ENCODE measurements around the gene ABI1. TPM values are rescaled to one million over a fixed set of nuclear protein-coding genes. Genes with fewer than 3 reads are reported as not detected.

Gene ABI1
- total RNA-seq, 1 donor from 2014 or later = 83.5 TPM

DNA sequence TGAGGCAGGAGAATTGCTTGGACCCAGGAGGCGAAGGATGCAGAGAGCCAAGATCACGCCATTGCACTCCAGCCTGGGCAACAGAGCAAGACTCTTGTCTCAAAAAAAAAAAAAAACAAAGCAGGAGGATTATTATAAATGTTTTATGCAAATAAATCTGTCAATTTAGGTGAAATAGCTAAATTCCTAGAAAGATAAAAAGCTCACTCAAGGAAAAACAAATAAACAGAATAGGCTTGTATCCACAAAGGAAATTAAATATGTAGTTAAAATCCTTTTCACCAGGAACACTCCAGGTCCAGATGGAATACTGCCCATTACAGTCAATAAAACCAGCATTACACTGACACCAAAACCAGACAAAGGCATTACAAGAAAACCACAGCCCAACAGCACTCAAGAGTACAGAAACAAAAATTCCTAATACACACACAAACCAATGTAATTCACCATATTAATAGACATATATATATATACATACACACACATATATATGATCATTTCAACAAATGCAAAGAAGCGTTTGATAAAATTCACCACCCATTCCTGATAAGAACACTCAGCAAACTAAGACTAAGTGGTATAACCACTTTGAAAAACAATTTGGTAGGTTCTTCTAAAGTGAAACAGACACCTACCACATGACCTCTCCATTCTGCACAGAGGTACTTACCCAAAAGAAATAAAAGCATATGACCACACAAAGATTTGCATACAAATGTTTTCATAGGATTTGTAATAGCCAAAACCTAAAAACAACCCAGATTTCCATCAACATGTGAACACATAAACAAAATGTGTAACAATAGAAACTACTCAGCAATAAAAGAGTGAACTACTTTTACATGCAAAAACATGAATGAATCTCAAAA lies 38.8 kb downstream of the ABI1 start:
- H3K27ac Mint-ChIP-seq = no peak overlapping the region
- intact Hi-C loops (cut with micrococcal nuclease) = loop anchor here (1.0 to 5.0 kb wide), 2 partner anchors 20 to 35 kb away; no protein-coding TSS in a partner anchor
- ChIA-PET POLR2A (no interaction called here), CTCF (no interaction called here)
- TF ChIP-seq, protein P1, sequence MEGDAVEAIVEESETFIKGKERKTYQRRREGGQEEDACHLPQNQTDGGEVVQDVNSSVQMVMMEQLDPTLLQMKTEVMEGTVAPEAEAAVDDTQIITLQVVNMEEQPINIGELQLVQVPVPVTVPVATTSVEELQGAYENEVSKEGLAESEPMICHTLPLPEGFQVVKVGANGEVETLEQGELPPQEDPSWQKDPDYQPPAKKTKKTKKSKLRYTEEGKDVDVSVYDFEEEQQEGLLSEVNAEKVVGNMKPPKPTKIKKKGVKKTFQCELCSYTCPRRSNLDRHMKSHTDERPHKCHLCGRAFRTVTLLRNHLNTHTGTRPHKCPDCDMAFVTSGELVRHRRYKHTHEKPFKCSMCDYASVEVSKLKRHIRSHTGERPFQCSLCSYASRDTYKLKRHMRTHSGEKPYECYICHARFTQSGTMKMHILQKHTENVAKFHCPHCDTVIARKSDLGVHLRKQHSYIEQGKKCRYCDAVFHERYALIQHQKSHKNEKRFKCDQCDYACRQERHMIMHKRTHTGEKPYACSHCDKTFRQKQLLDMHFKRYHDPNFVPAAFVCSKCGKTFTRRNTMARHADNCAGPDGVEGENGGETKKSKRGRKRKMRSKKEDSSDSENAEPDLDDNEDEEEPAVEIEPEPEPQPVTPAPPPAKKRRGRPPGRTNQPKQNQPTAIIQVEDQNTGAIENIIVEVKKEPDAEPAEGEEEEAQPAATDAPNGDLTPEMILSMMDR (IDR thresholded peaks at IDR 0.05) = no peak
- H3K4me3 Mint-ChIP-seq = no peak overlapping the region
- H3K9me3 Mint-ChIP-seq = no peaks in the 10 kb centered on the region
- H3K36me3 Mint-ChIP-seq (ENCODE audit: low read depth) = peaks cover 48% of the 10 kb centered on the region
- no peak for DNase-seq
- H3K27me3 Mint-ChIP-seq = no peaks in the 10 kb centered on the region
- ATAC-seq (ENCODE audit: low read depth) = no peak
- H3K4me1 Mint-ChIP-seq = peaks cover 64% of the 10 kb centered on the region

DNA sequence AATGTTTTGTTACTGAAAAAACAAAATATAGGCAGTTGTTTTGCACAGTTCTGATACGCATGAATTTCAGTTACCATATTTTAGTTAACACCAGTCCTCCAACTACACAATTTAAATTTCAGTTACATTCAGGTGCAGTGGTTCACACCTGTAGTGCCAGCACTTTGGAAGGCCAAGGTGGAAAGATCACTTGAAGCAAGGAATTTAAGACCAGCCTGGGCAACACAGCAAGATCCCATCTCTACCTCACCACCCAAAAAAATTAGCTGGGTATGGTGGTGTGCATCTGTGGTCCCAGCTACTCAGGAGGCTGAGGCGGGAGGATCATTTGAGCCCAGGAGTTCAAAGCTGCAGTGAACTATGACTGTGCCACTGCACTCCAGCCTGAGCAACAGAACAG lies 45.3 kb downstream of the ABI1 start:
- TF ChIP-seq, protein P1 (IDR thresholded peaks at IDR 0.05) = no peak
- ChIA-PET POLR2A (interaction anchor here (0.8 kb wide), 1 partner anchor 46 kb away, joined by 4 read pairs; no protein-coding TSS in a partner anchor), CTCF (no interaction called here)
- Mint-ChIP-seq H3K27ac (no peak overlapping the region), H3K4me3 (no peak overlapping the region), H3K4me1 (peaks cover 63% of the 10 kb centered on the region), H3K9me3 (no peaks in the 10 kb centered on the region), H3K36me3 (ENCODE audit: low read depth) (peaks cover 53% of the 10 kb centered on the region), H3K27me3 (no peaks in the 10 kb centered on the region)
- DNase-seq (no peak), ATAC-seq (ENCODE audit: low read depth) (no peak)
- intact Hi-C loops (cut with micrococcal nuclease) = loop anchor here (2.0 to 5.0 kb wide), 2 partner anchors 15 to 33 kb away; no protein-coding TSS in a partner anchor

DNA sequence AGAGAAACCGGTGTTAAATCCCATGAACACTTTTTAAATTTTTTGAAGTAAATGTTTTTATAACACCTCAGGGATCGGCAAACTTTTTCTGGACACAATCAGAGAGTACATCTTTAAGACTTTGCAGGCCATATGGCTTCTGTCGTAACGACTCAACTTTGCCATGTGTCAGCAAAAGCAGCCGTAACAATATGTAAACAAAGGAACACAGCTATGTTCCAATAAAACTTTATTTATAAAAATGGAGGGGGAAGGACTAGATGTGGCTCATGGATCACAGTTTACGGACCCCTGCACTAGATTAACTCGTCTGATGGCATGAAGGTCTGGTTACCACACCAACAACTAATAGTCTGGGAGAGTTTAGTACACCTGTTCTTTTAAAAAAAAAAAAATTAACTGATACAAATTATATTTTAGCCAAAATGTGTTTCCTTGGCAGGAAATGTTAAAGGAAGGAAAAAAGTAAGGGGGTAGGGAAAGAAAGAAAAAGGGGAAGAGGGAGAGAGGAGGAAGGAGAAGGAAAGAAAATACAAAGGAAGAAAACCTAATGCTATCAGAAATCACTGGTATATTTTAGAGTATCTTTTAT lies 50.2 kb downstream of the ABI1 start:
- ChIA-PET POLR2A (no interaction called here), CTCF (no interaction called here)
- H3K36me3 Mint-ChIP-seq (ENCODE audit: low read depth) = peaks cover 39% of the 10 kb centered on the region
- H3K27me3 Mint-ChIP-seq = no peaks in the 10 kb centered on the region
- H3K4me3 Mint-ChIP-seq = no peak overlapping the region
- no peaks in the 10 kb centered on the region for H3K9me3 Mint-ChIP-seq
- H3K27ac Mint-ChIP-seq = no peak overlapping the region
- H3K4me1 Mint-ChIP-seq = peaks cover 65% of the 10 kb centered on the region
- TF ChIP-seq, protein P1 (IDR thresholded peaks at IDR 0.05) = no peak
- ATAC-seq (ENCODE audit: low read depth) (no peak), DNase-seq (no peak)
- intact Hi-C loops (cut with micrococcal nuclease) = no loop called here

DNA sequence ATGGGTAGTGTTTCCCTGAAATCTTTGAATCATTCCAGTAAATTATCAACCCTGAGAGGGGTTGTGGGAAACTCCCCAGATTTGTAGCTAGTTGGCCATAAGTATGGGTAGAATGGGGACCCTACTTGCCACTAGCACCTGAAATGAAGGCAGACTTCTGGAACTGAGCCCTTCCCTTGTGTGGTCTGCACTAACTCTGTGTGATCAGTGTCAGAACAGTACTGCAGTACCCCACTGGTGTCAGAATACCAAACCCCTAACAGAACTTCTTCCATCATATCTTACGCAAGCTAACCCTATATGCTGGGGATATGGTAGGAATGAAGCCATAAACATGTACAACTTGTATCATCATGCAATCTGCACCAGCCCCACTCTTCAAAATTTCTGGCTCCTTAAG lies 50.8 kb downstream of the ABI1 start:
- TF ChIP-seq, protein P1 (IDR thresholded peaks at IDR 0.05) = no peak
- H3K9me3 Mint-ChIP-seq = no peaks in the 10 kb centered on the region
- peaks cover 65% of the 10 kb centered on the region for H3K4me1 Mint-ChIP-seq
- no peak overlapping the region for H3K4me3 Mint-ChIP-seq
- DNase-seq (no peak), ATAC-seq (ENCODE audit: low read depth) (no peak)
- intact Hi-C loops (cut with micrococcal nuclease) = no loop called here
- ChIA-PET POLR2A (no interaction called here), CTCF (no interaction called here)
- H3K27me3 Mint-ChIP-seq = no peaks in the 10 kb centered on the region
- H3K27ac Mint-ChIP-seq = no peak overlapping the region
- H3K36me3 Mint-ChIP-seq (ENCODE audit: low read depth) = peaks cover 37% of the 10 kb centered on the region

DNA sequence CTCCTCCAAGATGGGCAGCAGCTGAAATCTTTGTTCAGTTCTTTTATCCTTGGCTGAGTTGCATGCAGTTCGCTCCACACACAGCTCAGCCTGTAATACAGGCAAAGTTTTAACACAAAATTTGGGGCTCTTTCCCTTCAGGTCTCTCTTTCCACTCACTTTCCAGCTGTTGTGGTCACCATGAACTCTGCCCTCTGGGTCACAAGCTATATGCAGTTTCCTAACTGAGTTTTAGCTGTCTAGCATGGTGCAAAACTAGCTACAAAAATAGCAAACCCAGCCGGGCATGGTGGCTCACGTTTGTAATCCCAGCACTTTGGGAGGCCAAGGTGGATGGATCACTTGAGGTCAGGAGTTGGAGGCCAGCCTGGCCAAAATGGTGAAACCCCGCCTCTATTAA lies 53.2 kb downstream of the ABI1 start:
- no peak for ATAC-seq (ENCODE audit: low read depth)
- Mint-ChIP-seq H3K4me3 (no peak overlapping the region), H3K9me3 (no peaks in the 10 kb centered on the region), H3K27me3 (no peaks in the 10 kb centered on the region), H3K27ac (no peak overlapping the region), H3K36me3 (ENCODE audit: low read depth) (peaks cover 28% of the 10 kb centered on the region), H3K4me1 (peaks cover 71% of the 10 kb centered on the region)
- ChIA-PET CTCF (no interaction called here), POLR2A (interaction anchor here (0.9 kb wide), 1 partner anchor 49 kb away, joined by 3 read pairs; no protein-coding TSS in a partner anchor)
- TF ChIP-seq, protein P1 (IDR thresholded peaks at IDR 0.05) = no peak
- intact Hi-C loops (cut with micrococcal nuclease) = no loop called here
- DNase-seq = no peak

Measured in activated B cell treated with CpG ODN at 0.5 μM for 24 hours (primary cell).